Astrocyte of the hippocampus (primary cell): Measurements from ENCODE around the gene LRRFIP2.

Experiments used
- DNase-seq: peaks from one replicate; pipeline ENCODE4 v3.0.0; 2011; ENCODE audit warnings: low read depth, low spot score

The LRRFIP2 gene

GRCh38 chr3:37117548-37117947 is 56.8 kb downstream of the LRRFIP2 start:
- DNase-seq = no peak

GRCh38 chr3:37116998-37117397 is 57.4 kb downstream of the LRRFIP2 start:
- DNase-seq = no peak

GRCh38 chr3:37115446-37115845 is 58.9 kb downstream of the LRRFIP2 start:
- DNase-seq = no peak

- peak; percentile 41 for DNase-seq
Observed at GRCh38 chr3:37114251-37115145, 59.9 kb downstream of the LRRFIP2 start.

GRCh38 chr3:37112987-37113386 is 61.4 kb downstream of the LRRFIP2 start:
- DNase-seq = no peak

GRCh38 chr3:37111199-37111598 is 63.2 kb downstream of the LRRFIP2 start:
- DNase-seq = no peak

- no peak for DNase-seq
Observed at GRCh38 chr3:37107846-37108245, 66.5 kb downstream of the LRRFIP2 start.

- no peak for DNase-seq
Observed at GRCh38 chr3:37103103-37103808, 71.1 kb downstream of the LRRFIP2 start.

- no peak for DNase-seq
Observed at GRCh38 chr3:37100411-37100810, 74.0 kb downstream of the LRRFIP2 start.

- no peak for DNase-seq
Observed at GRCh38 chr3:37099469-37099868, 74.9 kb downstream of the LRRFIP2 start.

- no peak for DNase-seq
Observed at GRCh38 chr3:37098884-37099283, 75.5 kb downstream of the LRRFIP2 start.

GRCh38 chr3:37097776-37098175 is 76.6 kb downstream of the LRRFIP2 start:
- no peak for DNase-seq

GRCh38 chr3:37096975-37097374 is 77.4 kb downstream of the LRRFIP2 start:
- no peak for DNase-seq

- DNase-seq = peak; percentile 23
Observed at GRCh38 chr3:37096288-37096687, 78.1 kb downstream of the LRRFIP2 start.

GRCh38 chr3:37094636-37095035 is 79.7 kb downstream of the LRRFIP2 start:
- no peak for DNase-seq

- DNase-seq = no peak
Observed at GRCh38 chr3:37093481-37093880, 80.9 kb downstream of the LRRFIP2 start.

- no peak for DNase-seq
Observed at GRCh38 chr3:37092484-37092883, 81.9 kb downstream of the LRRFIP2 start.

GRCh38 chr3:37087870-37088269 is 86.5 kb downstream of the LRRFIP2 start:
- no peak for DNase-seq

GRCh38 chr3:37086918-37087317 is 87.5 kb downstream of the LRRFIP2 start:
- no peak for DNase-seq

GRCh38 chr3:37082317-37082716 is 92.1 kb downstream of the LRRFIP2 start:
- no peak for DNase-seq

GRCh38 chr3:37075955-37076354 is 98.4 kb downstream of the LRRFIP2 start:
- DNase-seq = no peak

- peak; percentile 87 for DNase-seq
Observed at GRCh38 chr3:37074178-37074577, 100.2 kb downstream of the LRRFIP2 start.

- DNase-seq = peak; percentile 89
Observed at GRCh38 chr3:37072892-37073291, 101.5 kb downstream of the LRRFIP2 start.
